AG20443 (cell line): ENCODE measurements around the gene TMEM184C.
A peak's percentile ranks its signal among the peaks of the same experiment; 100 is the strongest.

Source experiments
- DNase-seq: peaks from one replicate; pipeline ENCODE4 v3.0.0; 2012; ENCODE audit warnings: low spot score, mixed read lengths

Gene TMEM184C

DNA sequence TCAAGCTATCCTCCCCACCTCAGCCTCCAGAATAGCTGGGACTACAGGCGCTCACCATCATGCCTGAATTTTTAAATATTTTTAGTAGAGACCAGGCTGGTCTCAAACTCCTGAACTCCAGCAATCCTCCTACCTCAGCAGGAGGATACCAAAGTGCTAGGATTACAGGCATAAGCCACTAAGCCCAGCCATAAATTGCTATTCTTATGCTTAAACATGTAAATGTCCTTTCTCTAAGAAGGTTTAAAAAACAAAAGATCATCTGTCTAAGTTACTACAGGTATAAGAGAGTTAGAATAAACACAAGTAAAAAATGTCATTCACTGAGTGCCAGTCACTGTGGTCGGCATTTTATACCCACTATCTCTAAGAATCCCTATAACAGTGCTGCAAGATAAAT is 38.4 kb downstream of the TMEM184C start:
- no peak for DNase-seq

DNA sequence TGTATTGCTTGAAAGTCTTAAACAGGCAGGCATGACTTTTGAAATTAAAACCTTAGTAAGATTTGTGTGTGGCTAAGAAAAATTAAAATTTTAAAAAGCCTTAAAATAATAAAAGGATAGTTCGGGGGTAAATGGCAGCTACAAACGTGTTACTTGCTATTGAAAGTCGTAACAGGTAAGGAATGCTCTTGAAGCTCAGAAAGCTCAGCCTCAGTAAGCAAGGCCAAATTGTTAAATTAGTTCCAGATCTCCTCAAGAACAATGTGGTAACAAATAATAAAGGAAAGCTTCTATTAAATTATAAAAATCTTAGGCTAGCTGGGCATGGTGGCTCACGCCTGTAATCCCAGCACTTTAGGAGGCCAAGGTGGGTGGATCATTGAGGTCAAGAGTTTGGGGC is 41.3 kb downstream of the TMEM184C start:
- no peak for DNase-seq

DNA sequence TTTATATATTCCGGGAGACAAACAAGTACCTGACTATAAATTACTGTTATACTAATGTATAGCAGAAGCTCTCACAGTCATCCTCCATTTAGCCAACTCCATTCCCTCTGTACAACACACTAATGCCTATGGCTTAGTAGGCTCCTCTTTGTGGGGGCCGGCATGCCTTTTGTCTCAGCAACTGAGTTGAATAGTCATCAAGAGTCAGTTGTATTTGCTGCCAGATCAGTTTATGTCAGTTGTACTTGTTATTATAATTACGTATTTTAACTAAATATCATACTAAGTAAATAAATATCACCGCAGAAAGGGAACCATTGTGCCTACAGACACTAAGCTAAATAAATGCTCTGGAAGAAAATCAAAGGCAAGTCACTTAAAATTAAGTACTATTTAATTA is 56.9 kb downstream of the TMEM184C start:
- DNase-seq, result no peak

DNA sequence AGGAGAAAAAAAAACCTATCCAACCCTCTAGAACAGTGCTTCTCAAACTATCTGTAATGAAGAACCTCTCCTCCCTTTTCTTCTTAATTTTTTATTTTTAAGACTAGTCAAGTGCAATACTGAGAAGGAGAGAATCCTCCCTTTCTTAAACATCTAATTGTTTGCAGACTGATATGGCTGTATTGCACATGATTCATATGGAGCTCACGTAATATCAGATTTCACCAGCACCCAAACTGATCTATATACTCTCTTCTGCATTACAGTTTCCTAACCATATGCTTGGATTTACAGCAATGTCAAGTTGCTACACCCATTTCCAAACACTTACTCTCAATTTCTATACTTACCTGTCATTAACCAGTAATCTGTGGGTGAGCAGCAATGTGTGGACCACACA is 57.3 kb downstream of the TMEM184C start:
- DNase-seq, result no peak

DNA sequence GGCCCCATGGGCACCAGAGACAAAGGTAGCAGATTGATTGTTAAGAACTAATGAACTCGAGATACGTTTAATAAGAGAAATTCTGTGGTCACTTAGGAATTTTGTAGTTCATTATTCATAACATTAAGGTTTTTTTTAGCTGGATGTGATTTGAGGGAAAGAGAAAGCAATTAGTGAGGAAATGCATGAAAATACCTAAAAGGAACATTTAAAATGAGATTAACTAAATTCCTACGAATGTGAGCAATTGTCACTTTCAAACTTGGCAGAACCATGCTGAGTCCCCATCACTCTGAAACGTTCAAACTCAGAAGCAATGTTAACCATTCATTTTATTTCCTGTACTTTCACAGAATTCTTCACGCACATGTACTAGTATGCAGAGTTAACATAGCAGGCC is 60.9 kb downstream of the TMEM184C start:
- DNase-seq, result no peak

DNA sequence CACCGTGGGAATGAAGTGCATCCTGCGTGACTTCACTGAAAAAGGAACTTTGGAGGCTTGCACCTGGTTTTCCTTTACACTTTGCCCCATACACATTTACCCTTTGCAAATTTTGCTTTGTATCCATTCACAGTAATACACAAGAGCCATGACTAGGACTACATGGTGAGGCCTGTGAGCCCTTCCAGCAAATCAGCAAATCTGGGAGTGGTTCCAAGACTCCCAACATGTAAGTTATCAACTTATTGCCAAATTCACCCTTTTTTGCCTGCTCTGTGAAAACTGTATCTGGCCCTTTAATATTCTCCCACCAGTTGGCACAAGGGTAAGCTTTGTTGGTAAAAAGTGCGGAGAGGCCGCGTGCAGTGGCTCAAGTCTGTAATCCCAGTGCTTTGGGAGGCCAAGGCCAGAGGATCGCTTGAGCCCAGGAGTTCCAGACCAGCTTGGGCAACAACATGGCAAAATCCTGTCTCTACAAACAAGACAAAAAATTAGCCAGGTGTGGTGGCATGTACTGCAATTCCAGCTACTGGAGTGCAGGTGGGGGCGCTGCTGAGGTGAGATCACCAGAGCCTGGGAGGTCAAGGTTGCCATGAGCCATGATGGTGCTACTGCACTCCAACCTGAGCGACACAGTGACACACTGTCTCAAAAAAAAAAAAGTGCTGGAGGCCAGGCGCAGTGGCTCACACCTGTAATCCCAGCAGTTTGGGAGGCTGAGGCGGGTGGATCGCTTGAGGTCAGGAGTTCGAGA is 61.8 kb downstream of the TMEM184C start:
- no peak for DNase-seq

DNA sequence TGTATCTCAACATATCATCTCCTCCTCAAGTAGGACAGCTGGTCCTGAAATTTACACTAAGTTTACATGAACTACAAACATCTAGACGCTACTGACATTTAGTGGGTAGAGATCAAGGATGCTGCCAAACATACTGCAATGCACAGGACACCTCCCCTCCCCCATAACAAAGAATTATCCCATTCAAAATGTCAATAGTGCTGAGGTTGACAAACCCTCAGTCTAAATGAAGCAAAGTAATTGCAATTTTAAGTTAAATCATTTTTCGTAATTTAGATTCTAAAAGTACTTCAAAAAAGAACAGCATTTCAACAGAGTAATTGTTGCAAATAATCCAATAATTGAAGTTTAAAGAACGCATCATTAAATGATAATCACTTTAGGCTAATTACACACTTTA is 65.6 kb downstream of the TMEM184C start:
- DNase-seq, result no peak

DNA sequence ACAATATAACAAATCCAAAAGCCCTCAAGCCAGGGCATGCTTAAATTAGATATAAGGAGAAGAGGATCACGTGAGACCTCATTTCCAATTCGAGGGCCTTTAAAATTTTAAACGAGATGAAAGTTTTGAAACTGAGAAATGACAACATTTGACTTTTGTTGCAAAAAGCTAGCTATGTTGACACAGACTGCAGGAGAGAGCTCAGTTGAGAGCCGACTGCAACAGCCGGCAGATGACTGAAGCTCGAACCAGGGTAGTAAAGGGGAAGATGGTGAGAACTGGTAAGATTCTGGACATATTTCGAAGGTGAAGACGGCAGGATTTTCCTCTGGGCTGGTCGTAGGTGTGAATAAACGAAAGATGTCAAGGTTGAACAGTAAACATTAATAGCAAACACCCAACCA is 66.0 kb downstream of the TMEM184C start:
- DNase-seq, result peak; percentile 62

DNA sequence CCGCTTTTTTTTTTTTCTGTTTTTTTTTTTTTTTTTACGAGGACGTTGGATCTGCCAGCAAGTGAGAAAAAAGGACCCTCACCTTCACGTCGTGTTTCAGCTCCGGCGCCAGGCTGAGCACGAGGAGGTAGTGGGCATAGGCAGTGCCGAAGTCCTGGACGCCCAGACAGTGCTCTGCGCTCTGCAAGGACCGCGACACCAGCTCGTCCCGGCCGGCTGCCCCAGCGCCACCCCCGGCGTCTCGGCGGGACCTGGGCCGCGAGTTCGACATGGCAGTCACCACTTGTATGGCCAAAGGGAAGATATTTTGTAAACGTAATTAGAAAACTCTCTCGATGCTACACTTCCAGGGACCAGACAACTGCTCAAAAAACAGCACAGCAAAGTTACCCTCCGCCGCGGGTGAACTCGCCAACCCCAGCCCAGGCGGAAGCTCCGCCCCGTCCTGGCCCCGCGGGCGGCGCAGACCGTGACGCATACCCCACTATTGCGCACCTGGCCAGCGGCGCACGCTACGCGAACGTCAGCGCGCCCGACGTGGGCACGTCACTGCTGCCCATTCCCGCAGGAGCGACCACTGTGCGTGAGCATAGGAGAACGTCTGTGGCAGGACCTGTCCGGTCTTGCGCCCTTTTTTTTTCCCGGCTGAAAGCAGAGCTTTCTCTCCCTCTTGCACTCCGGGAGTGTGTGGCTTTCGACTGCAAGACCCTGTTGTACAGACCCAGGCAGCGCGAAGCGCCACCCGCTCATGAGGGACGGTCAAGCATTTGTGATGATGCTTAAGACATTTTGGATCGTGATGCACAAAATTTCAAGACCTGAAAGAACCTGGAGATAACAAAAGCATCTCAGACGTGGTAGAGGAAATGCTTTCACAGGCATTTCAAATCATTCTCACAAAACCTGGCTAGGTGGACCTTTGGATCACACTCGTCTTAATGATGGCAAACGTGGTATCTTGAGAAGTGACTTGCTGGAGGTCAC is 66.8 kb downstream of the TMEM184C start, which contains the start of gene PRMT9:
Gene PRMT9, minus strand, starts transcription at position 447 of the 984 bp plus-strand sequence. Its CDS starts 176 bp downstream, at position 271.
- peak; percentile 99 for DNase-seq

DNA sequence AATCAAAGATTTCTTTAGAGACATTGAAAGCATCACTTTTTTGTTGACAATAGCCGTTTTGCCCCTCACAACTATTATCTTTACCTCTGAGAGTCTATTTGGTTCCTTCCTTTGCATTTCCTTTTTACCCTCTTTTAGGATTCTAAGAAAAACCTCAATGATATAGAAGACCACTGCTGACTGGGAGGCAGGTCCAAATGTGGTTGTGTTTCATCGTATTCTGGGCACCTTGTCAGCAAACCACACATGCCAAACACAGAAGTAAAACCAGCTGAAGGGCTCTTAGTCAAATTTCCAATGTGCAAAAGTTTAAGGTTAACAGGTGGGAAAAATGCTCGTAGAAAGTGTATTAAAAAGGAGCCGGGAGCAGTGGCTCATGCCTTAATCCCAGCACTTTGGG is 71.9 kb downstream of the TMEM184C start:
- no peak for DNase-seq

DNA sequence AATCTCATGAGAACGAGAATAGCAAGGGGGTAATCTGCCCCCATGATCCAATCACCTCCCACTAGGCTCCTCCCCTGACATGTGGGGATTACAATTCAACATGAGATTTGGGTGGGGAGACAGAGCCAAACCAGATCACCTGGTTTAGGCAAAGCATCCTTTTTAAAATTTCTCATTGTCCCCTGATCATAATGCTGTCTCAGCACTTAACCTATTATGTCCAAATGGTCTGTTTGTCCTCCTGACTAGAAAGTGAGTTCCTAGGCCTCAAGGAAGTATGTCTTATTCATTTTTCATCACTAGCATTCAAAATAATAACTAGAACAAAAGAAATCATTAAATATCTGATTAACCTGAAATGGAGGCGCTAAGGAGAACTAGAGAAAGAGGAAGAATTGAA is 74.6 kb downstream of the TMEM184C start:
- DNase-seq, result no peak

DNA sequence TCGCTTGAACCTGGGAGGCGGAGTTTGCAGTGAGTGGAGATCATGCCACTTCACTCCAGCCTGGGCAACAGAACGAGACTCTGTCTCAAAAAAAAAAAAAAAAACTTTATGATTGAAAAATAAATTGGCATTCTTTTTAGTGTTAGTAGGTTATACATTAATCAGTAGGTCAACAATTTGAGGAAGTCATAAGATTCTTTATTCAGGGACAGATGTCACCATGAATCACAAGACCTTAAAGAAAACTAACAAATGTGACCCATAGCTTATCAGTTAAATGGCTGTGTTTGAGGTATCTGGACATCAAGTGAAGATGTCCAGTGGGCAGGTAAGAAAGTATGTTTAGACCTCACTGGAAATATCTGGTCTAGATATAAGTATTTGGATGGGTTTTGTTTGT is 76.0 kb downstream of the TMEM184C start:
- no peak for DNase-seq

DNA sequence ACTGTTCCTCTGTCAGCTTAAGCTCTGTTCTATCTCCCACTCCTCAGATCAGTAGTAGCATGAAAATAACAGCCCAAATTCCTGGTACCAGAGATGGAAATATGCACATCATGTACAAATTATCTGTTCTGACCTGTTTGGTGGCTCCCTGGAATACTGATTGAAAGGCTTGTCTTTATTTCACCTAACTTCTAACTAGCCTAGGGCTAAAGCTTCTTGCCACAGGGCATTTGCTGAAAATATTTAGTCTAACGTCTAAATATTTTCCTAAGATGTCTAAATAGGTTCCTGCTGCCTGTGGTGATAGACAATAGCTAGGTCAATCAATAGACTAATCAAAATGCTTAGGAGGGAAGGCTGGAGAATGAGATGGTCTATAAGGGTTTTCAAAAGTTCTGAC is 79.7 kb downstream of the TMEM184C start:
- no peak for DNase-seq

DNA sequence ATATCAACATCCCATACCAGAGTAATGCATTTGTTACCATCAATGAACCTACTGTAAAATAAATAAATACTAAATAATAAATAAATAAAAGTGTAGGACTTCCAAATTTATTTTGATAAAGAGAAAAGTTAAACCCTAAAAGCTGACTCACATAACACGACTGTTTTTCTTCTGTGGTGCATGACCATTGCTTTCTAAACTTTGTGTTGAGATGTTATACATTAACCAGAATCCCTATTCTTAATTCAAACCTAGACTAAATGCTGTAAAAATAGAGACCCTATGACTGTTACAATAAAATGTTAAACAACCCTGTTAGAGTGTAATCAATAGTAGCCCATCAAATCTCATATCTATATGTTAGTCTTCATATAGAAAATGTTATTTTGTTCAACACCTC is 87.6 kb downstream of the TMEM184C start:
- no peak for DNase-seq

DNA sequence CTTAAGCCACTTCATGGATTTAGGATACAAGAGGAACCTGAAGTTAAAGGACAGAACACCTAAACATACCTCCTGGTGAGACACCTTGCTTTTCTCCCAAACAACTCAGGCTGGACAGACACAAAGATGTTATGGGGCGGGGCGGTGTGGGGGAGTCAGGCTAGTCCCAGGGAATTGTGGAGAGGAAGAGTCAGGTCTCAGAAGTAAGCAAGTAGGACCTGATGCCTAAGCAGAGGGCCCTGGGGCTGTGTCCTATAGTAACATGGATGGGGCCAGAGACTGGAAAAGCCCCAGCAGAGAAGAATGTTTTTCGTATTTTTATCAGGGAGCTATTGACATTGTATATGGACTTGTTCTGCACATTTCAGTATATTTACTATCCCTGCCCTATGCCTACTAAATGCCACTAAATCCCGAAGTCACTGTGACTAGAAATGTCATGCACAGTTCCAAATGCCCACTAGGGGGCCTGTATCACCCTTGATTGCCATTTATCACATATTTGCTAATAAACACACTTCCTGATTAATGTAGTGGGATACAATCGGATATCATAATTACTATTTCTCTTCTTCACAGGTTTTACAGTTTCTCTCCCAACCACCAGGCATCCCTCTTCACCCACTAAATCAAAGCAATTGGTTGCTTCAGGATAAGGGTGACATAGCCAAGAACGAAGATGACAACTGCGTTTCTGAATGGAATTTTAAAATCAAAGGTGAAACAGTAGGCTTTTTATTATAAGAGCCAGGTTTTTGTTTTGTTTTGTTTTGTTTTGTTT is 90.9 kb downstream of the TMEM184C start:
- peak; percentile 48 for DNase-seq

DNA sequence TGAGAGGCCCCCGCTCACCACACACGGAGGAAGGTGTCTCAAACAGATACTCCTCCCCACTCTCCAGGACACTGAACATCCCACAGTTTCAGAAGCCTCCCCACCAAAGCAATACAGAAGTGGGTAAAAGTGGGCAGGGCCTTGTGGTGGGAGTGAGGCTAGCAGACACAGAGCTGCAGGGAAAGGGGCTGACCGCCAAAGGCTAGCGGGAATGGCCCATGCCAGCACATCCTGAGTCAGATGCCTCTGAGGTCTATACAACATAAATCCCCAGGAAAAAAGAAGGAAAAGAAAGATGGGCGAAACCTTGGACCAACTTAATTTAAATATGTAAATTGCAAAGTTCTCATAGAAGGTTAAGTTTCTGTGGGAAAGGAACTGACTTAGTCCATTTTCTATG is 92.8 kb downstream of the TMEM184C start:
- DNase-seq, result no peak

DNA sequence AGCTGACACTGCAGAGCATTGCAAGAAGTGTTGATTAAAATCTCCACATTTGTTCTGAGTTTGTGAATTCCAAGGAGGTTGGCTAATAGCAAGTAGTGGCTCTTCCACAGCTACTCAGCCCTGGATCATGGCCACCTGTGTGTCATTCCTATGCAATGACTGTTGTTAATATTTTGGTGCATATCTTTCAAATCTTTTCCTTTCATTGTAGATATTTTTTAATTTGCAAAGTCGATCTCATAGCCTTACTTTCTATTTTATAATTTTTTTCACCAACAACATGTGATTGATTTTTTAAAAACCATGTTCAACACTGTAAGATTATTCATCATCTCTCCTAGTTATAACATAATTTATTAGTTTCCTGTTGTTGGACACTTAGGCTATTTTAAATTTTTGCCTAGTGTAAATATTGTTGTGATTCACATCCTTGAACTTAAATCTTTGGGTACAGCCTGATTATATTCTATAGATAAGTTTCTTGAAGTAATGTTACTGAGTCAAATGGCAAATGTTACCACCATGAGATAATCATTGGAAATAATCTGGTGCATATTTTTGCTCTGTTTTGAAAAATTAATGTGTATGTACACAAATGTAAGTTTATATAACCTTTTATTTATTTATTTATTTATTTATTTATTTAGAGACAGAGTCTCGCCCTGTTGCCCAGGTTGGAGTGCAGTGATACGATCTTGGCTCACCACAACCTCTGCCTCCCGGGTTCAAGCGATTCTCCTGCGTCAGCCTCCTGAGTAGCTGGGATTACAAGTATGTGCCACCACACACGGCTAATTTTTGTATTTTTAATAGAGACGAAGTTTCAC is 97.6 kb downstream of the TMEM184C start:
- peak; percentile 84 for DNase-seq

DNA sequence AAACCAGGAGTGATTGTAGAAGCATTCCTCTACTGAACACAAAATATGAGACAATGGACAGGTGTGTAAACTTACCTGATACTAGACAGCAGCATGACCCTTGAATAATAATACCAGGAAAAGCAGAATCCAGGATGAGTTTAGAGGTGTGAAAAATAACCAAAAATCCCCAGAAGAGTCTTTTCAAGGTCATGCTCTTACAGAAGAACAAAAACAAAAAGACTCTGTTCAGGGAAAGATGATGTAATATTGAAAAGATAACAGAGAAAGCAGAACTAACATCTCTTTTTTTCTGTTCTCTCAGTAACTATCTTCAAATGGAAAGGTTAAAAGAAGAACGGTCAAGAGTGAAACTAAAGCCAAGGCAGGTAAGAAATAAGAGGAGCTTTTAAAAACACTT is 100.7 kb downstream of the TMEM184C start:
- no peak for DNase-seq
